Right renal pelvis (tissue), 4 donors: ENCODE data around the gene GPR55. TPM values are rescaled to one million over a fixed set of nuclear protein-coding genes. Genes with fewer than 3 reads are reported as not detected.
A peak's percentile ranks its signal among the peaks of the same experiment; 100 is the strongest.

Source experiments
- DNase-seq, 4 donors: peaks; one replicate each; pipeline ENCODE4 v3.0.0-alpha.2; 2013; ENCODE audit warnings: low read depth in 4 of 4, low spot score in 3 of 4, missing footprints in 1 of 4
- polyA plus RNA-seq, 4 donors: library from polyadenylated mRNA; unstranded; fragments of 120-200 nt; gene quantifications; one replicate each; pipeline ENCODE4 v1.2.1, GENCODE V29; 2013; ENCODE audit not compliant: insufficient read length in 4 of 4

Gene GPR55
- polyA plus RNA-seq, 4 donors = 0.18 to 0.20 (median 0.19) TPM

- no peak for DNase-seq
Observed at GRCh38 chr2:230921806-230922595, 3.0 kb downstream of the GPR55 start.

DNA sequence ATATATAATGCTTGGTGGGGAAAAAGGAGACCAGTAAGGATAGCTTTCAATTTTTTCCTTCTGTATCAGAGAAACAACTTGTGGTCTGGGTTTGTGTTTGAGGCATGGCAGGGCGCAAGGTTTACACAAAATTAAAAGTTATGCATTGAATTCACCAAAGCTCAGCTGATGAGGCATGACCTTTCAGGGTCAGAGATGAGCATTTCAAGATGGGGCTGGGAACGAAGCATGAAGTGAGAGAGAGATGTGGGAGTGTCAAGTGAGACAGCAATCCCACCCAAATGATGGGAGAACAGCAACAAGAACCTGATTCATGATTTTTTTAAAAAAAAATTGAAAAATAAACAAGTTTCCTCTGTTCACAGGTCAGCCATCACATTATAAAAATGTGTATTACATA is 4.9 kb downstream of the GPR55 start:
- DNase-seq = no peak

DNA sequence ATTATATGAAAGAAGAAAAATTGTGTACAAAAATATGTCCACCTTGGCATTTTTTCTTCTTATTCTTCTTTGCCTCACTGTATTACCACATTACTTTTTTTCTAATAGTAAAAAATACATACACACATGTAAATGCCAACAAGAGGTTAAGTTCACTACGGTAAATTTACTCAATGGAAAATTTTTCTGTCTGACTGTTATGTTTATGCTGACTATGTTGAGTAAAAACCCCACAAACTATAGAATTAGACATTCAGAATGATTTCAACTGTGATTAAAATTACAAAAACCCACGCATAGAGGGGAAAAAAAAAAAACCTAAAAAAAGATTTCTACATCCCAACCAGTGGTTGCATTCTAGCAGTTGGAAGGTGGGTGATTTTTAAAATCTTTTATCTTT is 5.4 kb downstream of the GPR55 start:
- DNase-seq = no peak

DNA sequence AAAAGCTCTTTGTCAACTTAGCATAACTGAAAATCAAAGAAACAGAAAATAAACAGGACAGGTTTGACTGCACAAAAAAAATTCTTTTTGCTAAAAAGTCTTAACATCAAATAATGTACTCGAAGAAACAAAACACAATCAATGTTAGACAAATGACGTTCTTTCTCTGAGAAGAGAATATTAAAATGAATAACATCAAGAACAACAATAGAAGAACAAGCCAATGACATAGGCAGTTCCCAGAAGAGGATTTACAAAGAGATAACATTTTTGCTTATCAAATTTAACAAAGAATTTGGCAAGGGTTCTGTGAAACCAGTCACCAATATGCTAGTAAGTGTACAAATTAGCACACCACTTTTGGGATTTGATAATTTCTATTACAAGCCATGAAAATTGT is 5.8 kb downstream of the GPR55 start:
- DNase-seq = no peak

GRCh38 chr2:230916218-230916617 is 8.8 kb downstream of the GPR55 start:
- DNase-seq = no peak

- no peak for DNase-seq
Observed at GRCh38 chr2:230915319-230915718, 9.7 kb downstream of the GPR55 start.

GRCh38 chr2:230914886-230915285 is 10.2 kb downstream of the GPR55 start:
- no peak for DNase-seq

- DNase-seq = no peak
Observed at GRCh38 chr2:230913406-230914143, 11.5 kb downstream of the GPR55 start.

DNA sequence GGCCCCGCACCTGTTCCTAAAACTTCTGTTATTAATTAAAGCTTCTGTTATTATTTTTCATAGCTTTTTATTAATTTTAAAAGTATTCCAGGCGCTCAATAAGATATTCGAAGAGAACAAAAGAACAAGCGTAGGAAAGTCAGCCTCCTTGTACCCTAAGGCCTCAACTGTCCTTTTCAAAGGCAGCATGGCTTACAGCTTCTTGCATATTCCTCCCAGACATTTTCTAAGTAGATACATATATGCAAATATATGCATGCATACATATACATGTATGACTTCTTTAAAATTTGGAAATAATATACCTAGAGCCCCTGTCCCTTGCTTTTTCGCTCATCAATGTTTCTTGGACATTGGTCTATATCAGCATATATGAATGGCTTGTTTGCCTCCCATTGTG is 12.3 kb downstream of the GPR55 start:
- no peak for DNase-seq

DNA sequence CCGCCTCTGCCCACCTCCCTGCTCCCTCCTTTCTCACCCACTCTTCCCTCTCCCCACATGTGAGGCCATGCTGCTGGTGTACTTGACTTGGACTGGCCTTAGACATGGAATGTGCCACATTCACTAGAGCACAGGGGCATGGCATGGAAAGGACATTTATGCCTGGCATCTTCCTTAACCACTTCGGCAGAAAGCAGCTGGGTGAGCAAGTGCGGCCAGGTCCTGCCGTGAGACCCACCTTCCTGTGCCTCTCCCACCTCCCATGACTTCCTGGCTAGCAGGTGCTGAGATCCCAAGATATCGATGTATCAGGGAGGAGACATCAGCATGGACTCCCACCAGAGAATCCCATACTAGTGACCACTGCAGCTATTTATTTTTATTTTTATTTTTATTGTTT is 13.0 kb downstream of the GPR55 start:
- no peak for DNase-seq

DNA sequence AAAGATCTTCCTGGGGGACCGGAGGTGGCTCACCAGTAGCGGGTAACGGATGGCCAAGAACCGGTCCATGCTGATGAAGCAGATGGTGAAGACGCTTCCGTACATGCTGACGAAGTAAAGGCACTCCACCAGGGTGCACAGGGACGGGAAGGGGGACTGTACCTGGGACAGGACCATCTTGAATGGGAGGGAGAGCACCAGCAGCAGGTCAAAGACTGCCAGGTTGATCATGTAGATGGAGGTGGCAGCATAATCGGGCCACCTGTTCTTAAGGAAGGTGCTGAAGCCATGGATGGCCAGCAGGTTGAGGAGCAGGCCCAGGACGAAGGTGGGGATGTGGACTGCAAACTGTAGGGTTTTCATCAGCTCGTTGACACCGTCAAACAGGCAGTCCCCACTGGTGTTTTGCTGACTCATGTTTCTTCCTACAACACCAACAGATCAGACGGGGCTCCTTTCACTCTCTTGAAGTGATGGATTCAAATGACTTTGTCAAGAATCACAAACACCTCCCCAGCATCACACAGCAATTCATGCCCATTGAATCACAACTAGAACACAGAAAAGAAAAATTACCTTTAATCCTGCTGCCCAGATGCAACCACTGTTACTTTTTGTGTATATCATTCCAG is 14.4 kb downstream of the GPR55 start:
- no peak for DNase-seq

- no peak for DNase-seq
Observed at GRCh38 chr2:230909841-230910545, 15.0 kb downstream of the GPR55 start.

DNA sequence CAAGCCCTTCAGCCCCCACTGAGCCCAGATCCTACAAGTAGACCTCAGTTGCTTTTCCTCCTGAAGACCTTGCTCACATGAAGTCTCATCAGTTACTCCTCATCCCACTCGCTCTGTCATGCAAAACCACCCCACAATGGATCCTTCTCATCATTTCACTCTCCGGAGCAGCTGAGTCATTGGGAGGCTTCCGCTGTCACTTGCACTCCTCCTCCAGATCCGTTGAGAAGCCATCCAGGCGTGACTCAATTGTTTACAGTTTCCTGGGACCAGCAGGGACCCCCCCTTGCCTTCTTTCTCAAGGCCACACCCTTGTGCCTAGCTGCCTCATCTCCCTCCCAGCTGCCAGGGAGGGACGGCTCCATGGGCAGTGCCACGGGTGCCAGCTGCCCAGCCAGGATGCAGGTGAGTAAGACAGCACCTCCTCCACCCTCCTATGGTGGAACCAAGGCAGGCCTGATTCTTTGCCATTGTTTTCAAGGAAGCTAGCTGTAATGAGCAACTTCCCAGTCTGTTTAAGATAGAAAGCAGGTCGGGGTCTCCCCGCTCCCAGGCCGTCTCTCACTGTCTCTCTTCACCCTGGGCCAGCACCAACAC is 16.3 kb downstream of the GPR55 start:
- DNase-seq = peak in 3 of 4 donors; percentile 56 to 73 (median 71)

GRCh38 chr2:230908092-230908594 is 16.9 kb downstream of the GPR55 start:
- DNase-seq = peak in 2 of 4 donors; percentile 24 to 45

GRCh38 chr2:230907361-230908091 is 17.5 kb downstream of the GPR55 start:
- DNase-seq = no peak

- DNase-seq = no peak
Observed at GRCh38 chr2:230906471-230907230, 18.4 kb downstream of the GPR55 start.

DNA sequence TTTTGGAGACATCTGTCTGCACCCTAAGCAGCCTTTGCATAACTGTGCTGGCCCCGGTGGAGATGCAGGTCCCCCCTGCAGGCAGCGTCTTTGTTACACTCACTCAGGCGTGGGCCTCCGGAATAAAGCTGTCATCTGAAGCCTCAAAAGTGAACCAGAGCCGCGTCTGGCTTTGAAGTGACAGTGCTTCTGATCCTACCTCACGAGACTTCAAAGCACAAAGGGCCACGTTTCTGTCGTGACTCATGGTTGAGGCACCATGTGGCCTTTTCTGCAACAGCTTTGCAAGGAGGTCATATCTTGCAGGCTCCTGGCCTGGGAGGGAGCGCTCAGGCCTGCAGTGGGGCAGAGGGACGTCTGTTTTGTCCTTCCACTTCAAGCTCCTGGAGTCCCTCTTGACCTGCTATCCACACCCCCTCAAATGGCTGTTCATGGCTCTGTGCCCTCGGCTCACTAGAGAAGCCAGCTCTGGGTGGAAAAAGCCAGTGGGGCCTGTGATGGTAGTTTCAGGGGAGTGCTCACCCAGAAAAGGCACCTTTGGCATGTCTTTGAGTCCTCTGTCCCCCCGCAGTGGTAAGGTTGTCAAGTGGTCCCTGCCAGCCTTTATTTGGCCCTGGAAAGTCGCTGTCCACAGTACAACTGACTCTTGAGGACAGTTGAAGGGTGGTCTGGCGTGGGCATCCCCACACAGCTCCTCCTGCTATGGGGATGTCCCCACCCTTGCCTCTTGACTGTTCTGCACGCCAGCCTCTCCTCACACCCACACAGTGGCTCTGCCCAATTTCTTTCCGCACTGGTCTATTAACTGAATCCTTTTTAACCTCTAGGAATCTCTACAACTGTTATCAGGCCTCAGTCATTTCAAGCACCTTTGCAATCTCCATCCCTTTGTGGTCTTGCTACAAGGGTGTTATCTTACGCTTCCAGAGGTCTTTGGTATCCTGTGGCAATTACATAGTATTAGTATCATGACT is 19.3 kb downstream of the GPR55 start:
- no peak for DNase-seq
